K562 (cell line): ENCODE measurements around the gene MACROD2. TPM values are rescaled to one million over a fixed set of nuclear protein-coding genes. Genes with fewer than 3 reads are reported as not detected.

Experiments used
- ATAC-seq: fragments of 200-7000 bp; cut with Tn5 transposase; 3 replicates; pipeline ENCODE4 v1.9.1; 2020; ENCODE audit warnings: moderate library complexity
- BruUV-seq: library from RNA; stranded (reverse); fragments of 400-500 nt; replicated peaks from 2 replicates; lab custom pipeline; 2021; lab: Mats Ljungman, UMichigan
- CTCF ChIA-PET: fragments of 300-600 bp; formaldehyde crosslinking; extraction: SDS; loops from one replicate; lab custom pipeline; 2021; ENCODE audit warnings: low intra/inter-chr PET ratio; lab: Yijun Ruan, JAX
- POLR2A ChIA-PET: fragments of 300-600, 350-650 bp; sonication (Branson Sonifier 250); formaldehyde crosslinking; extraction: SDS; loops from one replicate; lab custom pipeline; 2021; ENCODE audit warnings: antibody characterized with exemption, inconsistent platforms; lab: Yijun Ruan, JAX
- DNase-seq, 4 experiments: peaks; one replicate each; pipeline versions ENCODE4 v3.0.0 to v3.0.0-alpha.2; 2011 to 2018; ENCODE audit warnings: low spot score in 3 of 4, mixed read lengths in 3 of 4; ENCODE audit errors: extremely low read depth in 1 of 4
- FAIRE-seq: peaks from 2 replicates; lab custom pipeline; 2011; peaks lifted over from hg19 to GRCh38; lab: Jason Lieb, UNC
- H2AFZ ChIP-seq: 2 replicates; pipeline ENCODE4 v1.6.0; 2011; ENCODE audit warnings: low read depth, low read length, control low read depth, inconsistent platforms
- H3K27ac ChIP-seq: fragments of 200-600 bp; 3 replicates; pipeline ENCODE4 v1.8.0; 2011; ENCODE audit warnings: low read depth, mild to moderate bottlenecking, control low read depth, inconsistent platforms, low read length, moderate library complexity, mixed read lengths; ENCODE audit errors: extremely low read depth
- H3K27me3 ChIP-seq, 2 experiments: fragments of 300-600 bp in 1 of 2; 2 replicates in 1 of 2; 3 replicates in 1 of 2; pipeline versions ENCODE4 v1.6.0 to v1.8.0; 2011; ENCODE audit warnings: inconsistent platforms in 2 of 2, low read length in 2 of 2, mild to moderate bottlenecking in 1 of 2, mixed read lengths in 1 of 2, moderate library complexity in 1 of 2; ENCODE audit not compliant: control insufficient read depth in 2 of 2, insufficient read depth in 2 of 2
- H3K36me3 ChIP-seq: fragments of 300-600 bp; 3 replicates; pipeline ENCODE4 v1.8.0; 2011; ENCODE audit warnings: mild to moderate bottlenecking, low read length, inconsistent platforms; ENCODE audit not compliant: control insufficient read depth, insufficient read depth
- H3K4me1 ChIP-seq, 2 experiments: fragments of 200-600 bp in 1 of 2; replicated peaks in 1 of 2; 2 replicates in 1 of 2; 3 replicates in 1 of 2; pipeline versions ENCODE4 v1.5.1 to v1.8.0; 2011; ENCODE audit warnings: inconsistent platforms in 2 of 2, low read length in 2 of 2, mild to moderate bottlenecking in 1 of 2, mixed read lengths in 1 of 2, moderate library complexity in 1 of 2; ENCODE audit not compliant: control insufficient read depth in 2 of 2, insufficient read depth in 2 of 2
- H3K4me2 ChIP-seq: 2 replicates; pipeline ENCODE4 v1.6.1; 2011; ENCODE audit warnings: low read length, control low read depth, inconsistent platforms, mixed read lengths; ENCODE audit not compliant: insufficient read depth
- H3K4me3 ChIP-seq: fragments of 200-600 bp; sonication (generic), shearing (Covaris generic); 2 replicates; pipeline ENCODE4 v1.5.1; 2016; ENCODE audit warnings: control low read depth, inconsistent platforms
- H3K79me2 ChIP-seq: fragments of 200-600 bp; 3 replicates; pipeline ENCODE4 v1.8.0; 2011; ENCODE audit warnings: low read length, inconsistent platforms; ENCODE audit not compliant: control insufficient read depth, insufficient read depth
- H3K9ac ChIP-seq, 2 experiments: 2 replicates each; pipeline versions ENCODE4 v1.6.0 to v1.6.1; 2011; ENCODE audit warnings: low read depth in 2 of 2, low read length in 2 of 2, control low read depth in 1 of 2, inconsistent platforms in 1 of 2, mild to moderate bottlenecking in 1 of 2, mixed read lengths in 1 of 2; ENCODE audit not compliant: insufficient read depth in 1 of 2
- H3K9me1 ChIP-seq: one replicate; pipeline ENCODE4 v1.6.0; 2011; ENCODE audit warnings: inconsistent platforms, mild to moderate bottlenecking, low read length, moderate library complexity; ENCODE audit not compliant: control insufficient read depth, insufficient read depth
- H3K9me3 ChIP-seq: replicated peaks from 2 replicates; pipeline ENCODE4 v1.5.1; 2011; ENCODE audit warnings: low read depth, low read length, inconsistent platforms; ENCODE audit not compliant: control insufficient read depth, insufficient read depth
- H4K20me1 ChIP-seq: replicated peaks from 2 replicates; pipeline ENCODE4 v1.6.1; 2011; ENCODE audit warnings: low read length, inconsistent platforms, mixed read lengths; ENCODE audit not compliant: control insufficient read depth, insufficient read depth
- BRCA1 ChIP-seq, 2 experiments: fragments of 450-650 bp in 1 of 2; sonication (generic) in 1 of 2; formaldehyde crosslinking in 1 of 2; IDR thresholded peaks; 2 replicates each; pipeline versions ENCODE4 v1.5.0 to v1.6.1; 2017 to 2020; ENCODE audit warnings: mild to moderate bottlenecking in 1 of 2, missing genetic modification reagents in 1 of 2
- FOXK1 ChIP-seq: sonication (generic); formaldehyde crosslinking; IDR thresholded peaks from 2 replicates; pipeline ENCODE4 v1.8.0; 2022; ENCODE audit warnings: missing genetic modification reagents, mild to moderate bottlenecking, borderline replicate concordance
- MYNN ChIP-seq, 2 experiments: sonication (generic); formaldehyde crosslinking in 1 of 2; IDR thresholded peaks; 2 replicates each; pipeline versions ENCODE4 v1.5.0 to v1.6.1; 2016 to 2020; ENCODE audit warnings: antibody characterized with exemption in 1 of 2, missing genetic modification reagents in 1 of 2
- PBX2 ChIP-seq, 2 experiments: IDR thresholded peaks in 1 of 2; conservative IDR thresholded peaks in 1 of 2; 2 replicates each; pipeline ENCODE4 v1.6.1; 2016; ENCODE audit warnings: low read depth in 2 of 2, mild to moderate bottlenecking in 1 of 2, missing compliant biosample characterization in 1 of 2, missing genetic modification characterization in 1 of 2, moderate library complexity in 1 of 2
- SMARCA5 ChIP-seq: fragments of 450-650 bp; IDR thresholded peaks from 2 replicates; pipeline ENCODE4 v1.6.1; 2016
- TBL1XR1 ChIP-seq, 2 experiments: IDR thresholded peaks; 2 replicates each; pipeline ENCODE4 v1.6.1; 2012; ENCODE audit warnings: improper control_type of control experiment in 2 of 2, low read length in 2 of 2, mild to moderate bottlenecking in 1 of 2
- TGIF2 ChIP-seq: sonication (generic); formaldehyde crosslinking; IDR thresholded peaks from 2 replicates; pipeline ENCODE4 v1.8.1; 2022; ENCODE audit warnings: mild to moderate bottlenecking, missing genetic modification reagents, moderate library complexity
- U2AF1 ChIP-seq: fragments of 200-400 bp; formaldehyde crosslinking; optimal IDR thresholded peaks from 2 replicates; pipeline ENCODE3; 2017; ENCODE audit warnings: mild to moderate bottlenecking, low read depth, low read length, moderate library complexity
- ZNF12 ChIP-seq: sonication (generic); formaldehyde crosslinking; IDR thresholded peaks from 2 replicates; pipeline ENCODE4 v1.4.0; 2020; ENCODE audit warnings: mild to moderate bottlenecking, missing genetic modification reagents
- ZNF232 ChIP-seq: sonication (generic); formaldehyde crosslinking; IDR thresholded peaks from 2 replicates; pipeline ENCODE4 v1.8.0; 2022; ENCODE audit warnings: mild to moderate bottlenecking, missing genetic modification reagents
- ZNF444 ChIP-seq: fragments of 250-450 bp; sonication (Bioruptor Pico); IDR thresholded peaks from 2 replicates; pipeline ENCODE4 v1.4.0; 2020; ENCODE audit warnings: mild to moderate bottlenecking, moderate library complexity
- ZNF445 ChIP-seq: fragments of 250-450 bp; sonication (Bioruptor Pico); IDR thresholded peaks from 2 replicates; pipeline ENCODE4 v1.4.0; 2020; ENCODE audit warnings: low read depth, mild to moderate bottlenecking, moderate library complexity
- WGBS: fragments of 100-300 bp; shearing (Covaris generic); methylation state at CpG from one replicate; pipeline ENCODE4 v1.1.6; 2016; ENCODE audit warnings: low coverage, mixed read lengths; ENCODE audit not compliant: insufficient coverage; ENCODE audit errors: missing lambda C conversion rate; 5-methylcytosine and 5-hydroxymethylcytosine counted together
- in situ Hi-C: fragments of 300-500 bp; cut with MboI; formaldehyde crosslinking; loops from 4 replicates; pipeline ENCODE4 v1.15.0; 2018; ENCODE audit warnings: inconsistent platforms, mixed read lengths
- intact Hi-C: fragments of 100-400 bp; cut with micrococcal nuclease; formaldehyde crosslinking; loops from 2 replicates; pipeline ENCODE4 v1.14.2; 2022
- polyA plus RNA-seq, 8 experiments: library from polyadenylated mRNA; depleted of rRNA in 4 of 8; stranded (reverse) in 5 of 8; unstranded in 3 of 8; fragments of >200 nt; fragmentation: Nextera tagmentation in 2 of 8; fragmentation: Illumina TruSeq in 1 of 8; extraction: Ambion mirVana in 2 of 8; extraction: Trizol in 1 of 8; gene quantifications; 2 replicates each; pipeline versions ENCODE4 v1.2.1 to v1.2.3, GENCODE V29; 2011 to 2014; ENCODE audit warnings: inconsistent platforms in 1 of 8, missing spikeins in 1 of 8
- total RNA-seq, 7 experiments: library from RNA; depleted of rRNA in 6 of 7; stranded (reverse); fragments of >200 nt in 6 of 7; fragmentation: Illumina TruSeq in 2 of 7; extraction: Trizol in 2 of 7; gene quantifications; 2 replicates each; pipeline versions ENCODE4 v1.2.1 to v1.2.3, GENCODE V29; 2011 to 2021; ENCODE audit warnings: low replicate concordance in 1 of 7
- TF ChIP-seq, protein P1 (sequence below): fragments of 250-450 bp; sonication (Bioruptor Pico); IDR thresholded peaks from 2 replicates; pipeline ENCODE4 v1.8.0; 2022; ENCODE audit warnings: moderate library complexity, mild to moderate bottlenecking, inconsistent platforms
- TF ChIP-seq, protein P2 (sequence below): fragments of 250-450 bp; sonication (Bioruptor Pico); IDR thresholded peaks from 2 replicates; pipeline ENCODE4 v1.5.0; 2020; ENCODE audit warnings: mild to moderate bottlenecking, borderline replicate concordance

MACROD2 gene
- total and polyA plus RNA-seq, 9 of the 15 experiments (the other 6 are each of a cell fraction or from before 2014, with no cell fraction given), result not detected

DNA sequence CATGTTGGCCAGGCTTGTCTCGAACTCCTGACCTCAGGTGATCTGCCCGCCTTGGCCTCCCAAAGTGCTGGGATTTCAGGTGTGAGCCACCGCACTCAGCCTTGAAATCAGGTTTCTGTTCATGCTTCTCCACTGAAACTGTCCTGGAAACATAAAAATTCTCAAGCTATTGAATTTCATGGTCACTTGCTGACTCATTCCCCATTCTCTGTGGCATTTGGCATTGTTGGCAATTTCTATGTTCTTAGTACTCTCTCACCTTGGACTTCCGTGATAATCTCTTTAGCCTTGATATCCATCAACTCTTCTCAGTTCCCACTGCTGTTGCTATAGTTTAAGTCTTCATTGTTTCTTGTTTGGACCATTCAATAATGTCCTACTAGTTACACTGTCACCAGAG, 11.1 kb upstream of the MACROD2 start:
- CTCF ChIA-PET, result no interaction called here
- TF ChIP-seq, protein P1, sequence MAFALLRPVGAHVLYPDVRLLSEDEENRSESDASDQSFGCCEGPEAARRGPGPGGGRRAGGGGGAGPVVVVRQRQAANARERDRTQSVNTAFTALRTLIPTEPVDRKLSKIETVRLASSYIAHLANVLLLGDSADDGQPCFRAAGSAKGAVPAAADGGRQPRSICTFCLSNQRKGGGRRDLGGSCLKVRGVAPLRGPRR (CRISPR knock-in tag), result no peak
- TF ChIP-seq U2AF1 (no peak), SMARCA5 (no peak), PBX2 (CRISPR knock-in tag; IDR thresholded peaks at IDR 0.05; ENCODE audit: low read depth) (no peak), PBX2 (tag; conservative IDR thresholded peaks at IDR 0.05; ENCODE audit: low read depth) (no peak), MYNN (IDR thresholded peaks at IDR 0.05) (no peak), MYNN (CRISPR knock-in tag; IDR thresholded peaks at IDR 0.05) (no peak), TGIF2 (no peak), TBL1XR1 (IDR thresholded peaks at IDR 0.05; ENCODE audit: low read length in 2 of 2) (no peak), ZNF12 (CRISPR knock-in tag) (no peak), BRCA1 (IDR thresholded peaks at IDR 0.05) (no peak), BRCA1 (CRISPR knock-in tag; IDR thresholded peaks at IDR 0.05) (no peak), FOXK1 (no peak), ZNF445 (CRISPR knock-in tag) (no peak), ZNF444 (no peak), ZNF232 (CRISPR knock-in tag) (no peak)
- TF ChIP-seq, protein P2, sequence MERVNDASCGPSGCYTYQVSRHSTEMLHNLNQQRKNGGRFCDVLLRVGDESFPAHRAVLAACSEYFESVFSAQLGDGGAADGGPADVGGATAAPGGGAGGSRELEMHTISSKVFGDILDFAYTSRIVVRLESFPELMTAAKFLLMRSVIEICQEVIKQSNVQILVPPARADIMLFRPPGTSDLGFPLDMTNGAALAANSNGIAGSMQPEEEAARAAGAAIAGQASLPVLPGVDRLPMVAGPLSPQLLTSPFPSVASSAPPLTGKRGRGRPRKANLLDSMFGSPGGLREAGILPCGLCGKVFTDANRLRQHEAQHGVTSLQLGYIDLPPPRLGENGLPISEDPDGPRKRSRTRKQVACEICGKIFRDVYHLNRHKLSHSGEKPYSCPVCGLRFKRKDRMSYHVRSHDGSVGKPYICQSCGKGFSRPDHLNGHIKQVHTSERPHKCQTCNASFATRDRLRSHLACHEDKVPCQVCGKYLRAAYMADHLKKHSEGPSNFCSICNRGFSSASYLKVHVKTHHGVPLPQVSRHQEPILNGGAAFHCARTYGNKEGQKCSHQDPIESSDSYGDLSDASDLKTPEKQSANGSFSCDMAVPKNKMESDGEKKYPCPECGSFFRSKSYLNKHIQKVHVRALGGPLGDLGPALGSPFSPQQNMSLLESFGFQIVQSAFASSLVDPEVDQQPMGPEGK (CRISPR knock-in tag), result no peak

More for the DNA sequence above, 11.1 kb upstream of the MACROD2 start:
- WGBS, result 0% methylated on average over 2 of the region's 4 CpGs
- Histone ChIP-seq H3K9ac (no peak overlapping the region), H3K27ac (no peak overlapping the region), H2AFZ (no peak overlapping the region), H3K4me3 (no peak overlapping the region), H3K4me1 (no peaks in the 10 kb centered on the region), H3K27me3 (no peaks in the 10 kb centered on the region), H3K9me3 (no peaks in the 10 kb centered on the region), H3K36me3 (no peaks in the 10 kb centered on the region), H3K9me1 (no peaks in the 10 kb centered on the region), H3K4me2 (no peak overlapping the region), H4K20me1 (no peaks in the 10 kb centered on the region), H3K79me2 (no peaks in the 10 kb centered on the region)
- in situ Hi-C loops, result no loop called here
- ATAC-seq, result no peak
- POLR2A ChIA-PET, result no interaction called here
- no peak for DNase-seq
- intact Hi-C loops, result no loop called here
- no TSS peak for BruUV-seq
- no peak for FAIRE-seq
